ENCODE measurements around the gene CFDP1. TPM values are rescaled to one million over a fixed set of nuclear protein-coding genes. Genes with fewer than 3 reads are reported as not detected.
A peak's percentile ranks its signal among the peaks of the same experiment; 100 is the strongest.

CFDP1 gene
- total and polyA plus RNA-seq, 4 donors, result 44.8 to 105 (median 64.1) TPM

- Histone ChIP-seq H3K27ac (ENCODE audit: low read depth in 1 of 2, low read length in 1 of 2) (no peak overlapping the region), H3K27me3 (ENCODE audit: control insufficient read depth in 3 of 3, insufficient read depth in 3 of 3, low read length in 2 of 3) (no peaks in the 10 kb centered on the region), H3K9me3 (ENCODE audit: control insufficient read depth in 4 of 4, insufficient read depth in 3 of 4, low read length in 3 of 4) (no peaks in the 10 kb centered on the region), H3K9ac (ENCODE audit: insufficient read depth in 1 of 2, low read length in 2 of 2) (no peak overlapping the region), H3K36me3 (ENCODE audit: control insufficient read depth in 4 of 4, insufficient read depth in 4 of 4, low read length in 4 of 4) (peaks cover 4 to 10% (median 5%) of the 10 kb centered on the region in 4 donors), H3K4me1 (ENCODE audit: control insufficient read depth in 5 of 5, insufficient read depth in 5 of 5, low read length in 5 of 5) (peaks cover 0 to 10% (median 0%) of the 10 kb centered on the region in 5 donors), H3K4me3 (no peak overlapping the region)
- no peak for ATAC-seq (ENCODE audit: insufficient read depth, low FRiP score)
- DNase-seq, result no peak
- no peak for TF ChIP-seq CTCF (IDR thresholded peaks at IDR 0.05; ENCODE audit: control extremely low read depth, extremely low read depth)
- WGBS, 2 donors, result 83 to 86% methylated on average over 1 of the region's 1 CpG
Measured at GRCh38 chr16:75398333-75398732, 35.0 kb downstream of the CFDP1 start.

GRCh38 chr16:75394941-75395340 lies 38.4 kb downstream of the CFDP1 start:
- no peak overlapping the region for H3K4me3 ChIP-seq
- DNase-seq, result no peak
- peaks cover 0 to 9% (median 5%) of the 10 kb centered on the region in 5 donors for H3K4me1 ChIP-seq (ENCODE audit: control insufficient read depth in 5 of 5, insufficient read depth in 5 of 5, low read length in 5 of 5)
- no peak for TF ChIP-seq CTCF (IDR thresholded peaks at IDR 0.05; ENCODE audit: control extremely low read depth, extremely low read depth)
- no peak overlapping the region for H3K27ac ChIP-seq (ENCODE audit: low read depth in 1 of 2, low read length in 1 of 2)
- no peak overlapping the region for H3K9ac ChIP-seq (ENCODE audit: insufficient read depth in 1 of 2, low read length in 2 of 2)
- 91 to 92% methylated on average over 5 of the region's 5 CpGs for WGBS, 2 donors
- no peaks in the 10 kb centered on the region for H3K27me3 ChIP-seq (ENCODE audit: control insufficient read depth in 3 of 3, insufficient read depth in 3 of 3, low read length in 2 of 3)
- ATAC-seq (ENCODE audit: insufficient read depth, low FRiP score), result no peak
- H3K36me3 ChIP-seq (ENCODE audit: control insufficient read depth in 4 of 4, insufficient read depth in 4 of 4, low read length in 4 of 4), result peaks cover 9 to 27% (median 16%) of the 10 kb centered on the region in 4 donors
- peaks cover 0 to 3% (median 0%) of the 10 kb centered on the region in 4 donors for H3K9me3 ChIP-seq (ENCODE audit: control insufficient read depth in 4 of 4, insufficient read depth in 3 of 4, low read length in 3 of 4)

GRCh38 chr16:75392906-75393305 lies 40.4 kb downstream of the CFDP1 start:
- Histone ChIP-seq H3K9me3 (ENCODE audit: control insufficient read depth in 4 of 4, insufficient read depth in 3 of 4, low read length in 3 of 4) (peaks cover 0 to 3% (median 0%) of the 10 kb centered on the region in 4 donors), H3K27ac (ENCODE audit: low read depth in 1 of 2, low read length in 1 of 2) (peak overlapping the region in 1 of 2 donors; percentile 2), H3K36me3 (ENCODE audit: control insufficient read depth in 4 of 4, insufficient read depth in 4 of 4, low read length in 4 of 4) (peaks cover 10 to 24% (median 16%) of the 10 kb centered on the region in 4 donors), H3K27me3 (ENCODE audit: control insufficient read depth in 3 of 3, insufficient read depth in 3 of 3, low read length in 2 of 3) (no peaks in the 10 kb centered on the region), H3K4me1 (ENCODE audit: control insufficient read depth in 5 of 5, insufficient read depth in 5 of 5, low read length in 5 of 5) (peaks cover 3 to 24% (median 5%) of the 10 kb centered on the region in 5 donors), H3K9ac (ENCODE audit: insufficient read depth in 1 of 2, low read length in 2 of 2) (no peak overlapping the region), H3K4me3 (no peak overlapping the region)
- ATAC-seq (ENCODE audit: insufficient read depth, low FRiP score) (no peak), DNase-seq (no peak)
- TF ChIP-seq CTCF (IDR thresholded peaks at IDR 0.05; ENCODE audit: control extremely low read depth, extremely low read depth), result no peak
- 84 to 90% methylated on average over 2 of the region's 2 CpGs for WGBS, 2 donors
